Hematopoietic multipotent progenitor cell treated with erythropoietin and hydrocortisone succinate and interleukin-3 and kit ligand, for 8 days (in vitro differentiated cells): ENCODE measurements around the gene ZNF710.
A peak's percentile ranks its signal among the peaks of the same experiment; 100 is the strongest.

ENCODE experiments used
- DNase-seq: peaks from one replicate; pipeline ENCODE4 v3.0.0-alpha.2; 2015

Gene ZNF710

GRCh38 chr15:89998141-89998661 lies 2.9 kb upstream of the ZNF710 start:
- DNase-seq = no peak

- DNase-seq = no peak
Measured at GRCh38 chr15:89998923-89999675, 2.0 kb upstream of the ZNF710 start.

DNA sequence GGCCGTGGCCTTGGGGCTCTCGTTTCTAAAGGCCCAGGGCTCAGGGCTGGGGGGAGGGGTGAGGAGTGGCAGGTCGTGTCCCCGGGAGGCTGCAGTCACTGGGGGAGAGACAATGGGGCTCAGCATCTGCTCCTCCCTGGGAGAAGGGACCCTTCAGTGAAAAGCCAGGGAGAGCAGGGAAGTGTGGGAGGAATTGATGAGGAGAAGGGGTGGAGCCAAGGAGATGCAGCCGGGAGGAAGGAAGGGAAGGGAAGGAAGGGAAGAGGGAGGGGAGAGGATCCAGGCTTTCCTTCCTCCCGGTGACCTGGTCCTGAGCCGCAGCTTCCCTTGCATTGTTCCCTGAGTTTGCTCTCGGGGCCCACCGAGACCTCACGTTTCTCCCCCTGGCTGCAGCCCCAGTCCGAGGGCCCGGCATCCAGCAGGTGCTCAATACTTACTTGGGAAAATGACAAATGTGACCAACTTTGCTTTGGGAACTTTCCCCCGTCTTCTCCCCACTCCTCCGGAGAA lies 1.4 kb upstream of the ZNF710 start:
- DNase-seq = no peak

DNA sequence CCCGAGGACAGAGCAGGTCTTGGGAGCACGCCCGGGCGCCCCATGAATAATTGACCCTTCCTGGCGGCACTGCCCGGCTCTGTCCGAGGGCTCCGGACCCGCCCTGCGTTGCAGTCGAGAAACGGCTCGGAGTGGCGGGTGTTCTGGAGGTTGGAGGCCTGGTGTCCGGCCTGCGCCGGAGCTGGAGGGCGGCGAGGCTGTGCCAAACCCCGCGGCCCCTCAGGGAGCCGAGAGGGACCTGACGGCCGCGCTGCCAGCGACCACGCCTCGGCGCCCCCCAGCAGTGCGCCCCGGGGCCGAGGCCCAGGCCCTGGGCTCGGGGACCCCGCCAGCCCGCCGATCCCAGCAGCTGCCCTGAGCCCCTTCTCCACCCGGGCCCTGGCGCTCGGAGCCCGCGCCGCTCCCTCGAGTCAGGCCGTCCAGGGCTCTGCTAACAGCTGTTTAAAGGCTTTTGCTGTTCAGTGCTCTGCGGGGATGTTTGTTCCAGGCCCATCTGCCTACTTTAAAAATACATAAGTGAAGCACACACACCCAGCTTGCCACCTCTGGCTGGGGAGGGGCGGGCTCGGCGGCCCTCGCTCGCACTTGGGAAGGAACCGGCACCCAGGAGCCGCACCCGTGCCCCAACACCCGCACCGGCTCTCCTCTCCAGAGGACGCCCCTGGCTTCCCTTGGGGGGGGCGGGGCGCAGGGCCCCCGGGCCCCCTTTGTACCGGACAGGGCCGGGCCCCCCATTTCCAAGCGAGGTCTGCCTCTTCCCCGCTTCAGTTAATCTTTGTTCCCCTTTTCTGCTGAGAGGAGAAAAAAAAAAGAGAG lies 730 bp upstream of the ZNF710 start:
- peak; percentile 30 for DNase-seq

- peak; percentile 48 for DNase-seq
Measured at GRCh38 chr15:90001683-90002427, 731 bp downstream of the ZNF710 start.

DNA sequence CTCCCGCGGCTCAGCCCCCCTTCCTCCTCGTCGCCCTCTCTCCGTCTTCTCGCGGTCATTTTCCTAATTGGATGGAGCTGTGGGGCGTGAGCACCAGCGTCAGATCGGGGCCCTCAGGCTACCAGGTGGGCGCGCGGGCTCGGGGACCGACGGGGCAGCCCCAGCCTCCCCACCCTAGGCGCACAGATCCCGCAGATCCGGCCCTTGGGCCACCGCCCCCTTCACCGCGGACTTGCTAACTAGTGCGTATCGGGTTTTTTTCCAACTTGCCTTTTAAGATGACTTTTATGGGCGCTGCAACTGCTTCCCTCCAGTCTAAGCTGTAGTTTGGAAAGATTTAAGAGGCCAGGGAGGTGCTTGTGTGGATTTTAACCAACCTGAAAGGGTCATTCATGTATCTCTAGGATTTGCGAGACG lies 1.3 kb downstream of the ZNF710 start:
- DNase-seq = peak; percentile 29

DNA sequence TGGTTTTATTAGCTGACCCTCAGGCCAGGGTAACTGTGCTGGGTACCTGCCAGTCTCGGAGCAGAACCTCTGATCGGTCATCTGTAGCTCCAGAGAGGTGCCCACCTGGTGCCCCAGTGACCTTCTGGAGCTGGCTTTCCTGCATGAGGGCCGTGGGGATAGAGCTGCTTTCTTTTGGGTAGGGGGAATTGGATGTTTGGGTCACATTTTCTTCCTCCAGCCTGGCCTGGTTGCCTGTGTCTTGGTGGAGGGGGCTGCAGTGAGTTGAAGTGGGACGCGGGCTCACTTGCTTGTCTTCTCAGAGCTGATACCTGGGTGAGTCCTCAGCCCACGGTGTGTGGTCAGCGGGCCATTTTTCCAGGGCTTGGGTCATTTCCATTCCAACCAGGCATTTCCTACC lies 2.6 kb downstream of the ZNF710 start:
- DNase-seq = no peak

GRCh38 chr15:90004252-90004651 lies 3.1 kb downstream of the ZNF710 start:
- no peak for DNase-seq

GRCh38 chr15:90004671-90005070 lies 3.5 kb downstream of the ZNF710 start:
- no peak for DNase-seq

DNA sequence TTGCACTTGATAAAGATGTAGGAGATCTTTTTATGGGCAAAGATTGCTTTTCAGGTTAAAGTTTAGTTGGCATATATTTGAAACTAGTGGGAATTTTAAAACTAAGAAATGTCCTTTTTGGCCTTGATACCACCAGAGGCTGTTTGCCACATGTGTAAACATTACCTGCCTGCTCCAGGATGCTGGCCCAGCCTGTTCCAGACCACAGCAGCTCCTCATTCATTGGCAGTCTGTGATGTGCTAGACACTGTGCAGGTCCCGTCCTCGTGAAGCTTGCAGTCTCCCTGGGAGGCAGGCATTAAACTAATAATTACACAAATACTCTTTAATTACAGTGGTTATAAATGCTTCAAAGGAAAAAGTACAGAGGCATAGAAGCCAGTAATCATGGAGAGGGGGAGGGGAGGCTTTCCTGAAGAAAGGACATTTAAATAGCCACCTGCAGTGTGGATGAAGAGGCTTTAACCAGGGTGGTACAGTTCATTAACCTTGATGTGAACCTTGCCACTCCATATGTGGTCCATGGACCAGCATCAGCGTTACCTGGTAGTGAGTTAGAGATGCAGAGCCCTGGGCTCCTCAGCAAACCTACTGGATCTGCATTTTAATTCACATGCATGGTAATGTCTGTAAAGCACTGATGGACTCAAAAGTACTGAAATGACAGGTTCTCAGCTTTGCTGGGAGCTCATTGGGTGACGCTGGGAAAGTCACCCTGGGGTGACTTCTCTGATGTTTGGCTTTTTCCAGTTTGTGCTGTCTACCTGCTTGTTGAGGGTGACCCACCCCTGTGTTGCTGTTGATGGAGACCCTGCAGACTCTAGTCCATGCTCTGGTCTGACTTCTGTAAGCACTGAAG lies 5.3 kb downstream of the ZNF710 start:
- no peak for DNase-seq

- no peak for DNase-seq
Measured at GRCh38 chr15:90007076-90007460, 5.9 kb downstream of the ZNF710 start.

- DNase-seq = no peak
Measured at GRCh38 chr15:90008607-90009006, 7.5 kb downstream of the ZNF710 start.

GRCh38 chr15:90009301-90010022 lies 8.3 kb downstream of the ZNF710 start:
- DNase-seq = no peak

GRCh38 chr15:90011705-90012104 lies 10.6 kb downstream of the ZNF710 start:
- no peak for DNase-seq

DNA sequence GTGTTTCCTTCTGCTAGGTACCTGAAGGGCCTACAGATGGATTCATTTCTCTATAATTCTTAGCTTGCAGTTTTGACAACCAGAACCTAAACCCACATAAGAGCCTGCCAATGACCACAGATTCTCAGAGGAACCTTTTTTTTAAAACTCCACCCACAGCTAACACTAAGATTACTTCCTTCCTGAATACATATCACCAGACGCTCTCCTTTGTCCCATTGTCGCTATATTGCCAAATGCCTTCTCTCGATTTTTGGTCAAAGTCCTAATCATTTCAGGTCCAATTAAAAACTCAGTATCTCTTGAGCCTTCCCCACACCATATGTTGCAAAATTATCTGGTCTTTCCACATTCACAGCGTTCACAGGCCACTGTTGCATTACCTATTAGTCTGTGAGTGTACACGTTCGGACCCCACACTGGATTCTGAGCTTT lies 12.4 kb downstream of the ZNF710 start:
- DNase-seq = no peak

- no peak for DNase-seq
Measured at GRCh38 chr15:90015294-90015693, 14.2 kb downstream of the ZNF710 start.

DNA sequence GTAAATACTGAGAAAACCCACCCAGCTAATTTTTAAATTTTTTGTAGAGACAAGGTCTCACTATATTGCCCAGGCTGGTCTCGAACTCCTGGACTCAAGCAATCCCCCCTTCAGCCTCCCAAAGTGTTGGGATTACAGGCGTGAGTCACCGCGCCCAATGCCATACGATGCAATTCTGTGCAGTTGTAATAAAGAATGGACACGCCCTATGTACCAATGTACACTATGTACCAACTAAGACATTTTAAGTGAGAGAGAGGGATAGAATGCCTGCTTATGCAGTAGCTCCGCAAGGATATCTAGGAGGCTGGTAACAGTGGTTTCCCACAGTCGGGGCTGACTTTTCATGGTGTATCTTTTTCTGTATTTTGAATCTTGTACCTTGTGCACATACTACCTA lies 14.6 kb downstream of the ZNF710 start:
- no peak for DNase-seq

DNA sequence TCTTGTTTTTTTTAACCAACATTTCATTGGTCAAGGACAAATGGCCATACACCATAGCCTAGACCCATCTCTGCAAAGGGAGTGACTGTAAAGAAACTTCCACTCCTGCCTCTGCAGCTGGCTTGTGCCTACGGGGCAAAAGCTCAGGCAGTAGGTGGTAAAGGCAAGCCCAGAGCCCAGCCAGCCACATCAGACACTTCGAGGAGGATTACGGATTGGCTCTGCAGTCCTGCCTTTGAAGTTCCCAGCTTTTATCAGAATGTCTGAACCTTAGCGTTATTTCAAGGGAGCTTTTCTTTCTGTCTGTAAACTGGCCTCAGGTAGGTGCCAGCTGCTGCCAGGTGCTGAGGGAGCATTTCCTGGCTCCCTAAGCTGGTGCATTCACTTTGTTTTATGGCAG lies 15.6 kb downstream of the ZNF710 start:
- no peak for DNase-seq

GRCh38 chr15:90018216-90018831 lies 17.2 kb downstream of the ZNF710 start:
- DNase-seq = no peak

GRCh38 chr15:90019611-90020010 lies 18.5 kb downstream of the ZNF710 start:
- DNase-seq = no peak
